GM12878 (cell line): ENCODE data around the gene TTYH3. TPM values are rescaled to one million over a fixed set of nuclear protein-coding genes. Genes with fewer than 3 reads are reported as not detected.

Experiments
- ATAC-seq: fragments of 200-7000 bp; cut with Tn5 transposase; 3 replicates; pipeline ENCODE4 v1.9.1; 2020; ENCODE audit warnings: mild to moderate bottlenecking, moderate library complexity
- BruUV-seq: library from RNA; stranded (reverse); fragments of 400-500 nt; replicated peaks from 2 replicates; lab custom pipeline; 2021; lab: Mats Ljungman, UMichigan
- CTCF ChIA-PET: fragments of 300-600 bp; sonication (Branson Sonifier 250); formaldehyde crosslinking; extraction: SDS; loops from one replicate; lab custom pipeline; 2021; ENCODE audit warnings: inconsistent platforms; lab: Yijun Ruan, JAX
- POLR2A ChIA-PET: fragments of 350-600 bp; formaldehyde crosslinking; extraction: SDS; loops from one replicate; lab custom pipeline; 2021; ENCODE audit warnings: inconsistent platforms; lab: Charles Lee
- RAD21 ChIA-PET: fragments of 300-600 bp; sonication (Branson Sonifier 250); formaldehyde crosslinking; loops from one replicate; lab custom pipeline; 2023; ENCODE audit warnings: antibody characterized with exemption; ENCODE audit not compliant: unreplicated experiment; lab: Charles Lee
- SMC1A ChIA-PET: fragments of 300-600 bp; sonication (Branson Sonifier 250); formaldehyde crosslinking; loops from one replicate; lab custom pipeline; 2023; ENCODE audit not compliant: unreplicated experiment, uncharacterized antibody; lab: Charles Lee
- DNase-seq: peaks from one replicate; pipeline ENCODE4 v3.0.0-alpha.2; 2011; ENCODE audit warnings: low read depth, low spot score
- FAIRE-seq: peaks from 3 replicates; lab custom pipeline; 2011; peaks lifted over from hg19 to GRCh38; lab: Jason Lieb, UNC
- H2AFZ ChIP-seq: 2 replicates; pipeline ENCODE4 v1.6.0; 2011; ENCODE audit warnings: low read depth, low read length, control low read depth; ENCODE audit not compliant: control insufficient read depth
- H3K27ac ChIP-seq: 2 replicates; pipeline ENCODE4 v1.5.1; 2011; ENCODE audit warnings: control low read depth; ENCODE audit not compliant: control insufficient read depth, insufficient read depth
- H3K27me3 ChIP-seq, 2 experiments: replicated peaks in 1 of 2; 2 replicates each; pipeline versions ENCODE4 v1.6.0 to v1.6.1; 2011; ENCODE audit warnings: low read length in 1 of 2; ENCODE audit not compliant: control insufficient read depth in 2 of 2, insufficient read depth in 2 of 2
- H3K36me3 ChIP-seq, 2 experiments: 2 replicates each; pipeline ENCODE4 v1.5.1; 2011; ENCODE audit warnings: low read length in 1 of 2; ENCODE audit not compliant: control insufficient read depth in 2 of 2, insufficient read depth in 2 of 2
- H3K4me1 ChIP-seq: 2 replicates; pipeline ENCODE4 v1.6.1; 2011; ENCODE audit warnings: mild to moderate bottlenecking, low read length, moderate library complexity, mixed read lengths; ENCODE audit not compliant: control insufficient read depth, insufficient read depth
- H3K4me2 ChIP-seq: 2 replicates; pipeline ENCODE4 v1.6.0; 2011; ENCODE audit warnings: control low read depth; ENCODE audit not compliant: control insufficient read depth, insufficient read depth
- H3K4me3 ChIP-seq: fragments of 200-600 bp; sonication (generic); 2 replicates; pipeline ENCODE4 v1.5.1; 2016
- H3K79me2 ChIP-seq: 2 replicates; pipeline ENCODE4 v1.6.0; 2011; ENCODE audit warnings: low read length; ENCODE audit not compliant: control insufficient read depth, insufficient read depth
- H3K9ac ChIP-seq: 2 replicates; pipeline ENCODE4 v1.8.0; 2011; ENCODE audit warnings: low read length, control low read depth, mixed read lengths; ENCODE audit not compliant: control insufficient read depth, insufficient read depth
- H3K9me3 ChIP-seq: replicated peaks from 3 replicates; pipeline ENCODE4 v1.5.1; 2011; ENCODE audit warnings: mild to moderate bottlenecking, low read length; ENCODE audit not compliant: control insufficient read depth, insufficient read depth
- H4K20me1 ChIP-seq: 2 replicates; pipeline ENCODE4 v1.6.0; 2011; ENCODE audit not compliant: control insufficient read depth, insufficient read depth
- E2F4 ChIP-seq: IDR thresholded peaks from 2 replicates; pipeline ENCODE4 v1.6.1; 2012; ENCODE audit warnings: low read depth, low read length, improper control_type of control experiment
- HDGF ChIP-seq: fragments of 450-650 bp; IDR thresholded peaks from 2 replicates; pipeline ENCODE4 v1.6.1; 2016; ENCODE audit warnings: antibody characterized with exemption
- MEF2B ChIP-seq: fragments of 450-650 bp; IDR thresholded peaks from 2 replicates; pipeline ENCODE4 v1.6.1; 2018; ENCODE audit warnings: mild to moderate bottlenecking, moderate library complexity; ENCODE audit not compliant: partially characterized antibody, poor library complexity, severe bottlenecking
- PRDM15 ChIP-seq: fragments of 450-650 bp; formaldehyde crosslinking; IDR thresholded peaks from 2 replicates; pipeline ENCODE4 v1.4.0; 2020; ENCODE audit warnings: mild to moderate bottlenecking, moderate library complexity
- RAD21 ChIP-seq: IDR thresholded peaks from 2 replicates; pipeline ENCODE4 v1.6.1; 2011; ENCODE audit warnings: mild to moderate bottlenecking, low read depth, low read length, moderate library complexity; ENCODE audit not compliant: insufficient read depth
- SMC3 ChIP-seq: IDR thresholded peaks from 2 replicates; pipeline ENCODE4 v1.6.1; 2011; ENCODE audit warnings: low read length, improper control_type of control experiment, borderline replicate concordance
- WGBS: methylation state at CpG from one replicate; pipeline ENCODE4 v1.1.6; 2016; ENCODE audit warnings: low lambda C conversion rate; ENCODE audit not compliant: insufficient replicate concordance, insufficient coverage; ENCODE audit errors: missing lambda C conversion rate; 5-methylcytosine and 5-hydroxymethylcytosine counted together
- in situ Hi-C: fragments of 300-500 bp; cut with MboI; formaldehyde crosslinking; loops from 9 replicates; pipeline ENCODE4 v1.14.3; 2018; ENCODE audit warnings: mixed read lengths
- intact Hi-C: fragments of 100-400 bp; cut with micrococcal nuclease; formaldehyde crosslinking; loops from one replicate; pipeline ENCODE4 v1.14.2; 2022; ENCODE audit not compliant: unreplicated experiment
- polyA plus RNA-seq, 11 experiments: library from polyadenylated mRNA; depleted of rRNA in 4 of 11; unstranded in 6 of 11; stranded (reverse) in 5 of 11; fragments of >200 nt; fragmentation: Nextera tagmentation in 4 of 11; fragmentation: Illumina TruSeq in 1 of 11; extraction: Ambion mirVana in 4 of 11; extraction: Trizol in 1 of 11; gene quantifications; 1 replicate in 1 of 11; 2 replicates in 10 of 11; pipeline versions ENCODE4 v1.2.1 to v1.2.3, GENCODE V29; 2011 to 2016; ENCODE audit warnings: inconsistent platforms in 2 of 11, missing spikeins in 2 of 11, low read depth in 1 of 11
- total RNA-seq, 4 experiments: library from RNA; depleted of rRNA in 3 of 4; stranded (reverse); fragments of >200 nt in 3 of 4; fragmentation: Illumina TruSeq in 1 of 4; extraction: Trizol in 1 of 4; gene quantifications; 2 replicates each; pipeline versions ENCODE4 v1.2.1 to v1.2.3, GENCODE V29; 2013 to 2021
- TF ChIP-seq, protein P1 (sequence below), 3 experiments: IDR thresholded peaks in 2 of 3; conservative IDR thresholded peaks in 1 of 3; 2 replicates each; pipeline ENCODE4 v1.5.1; 2011; ENCODE audit warnings: low read depth in 3 of 3, low read length in 3 of 3, mild to moderate bottlenecking in 3 of 3, control low read depth in 2 of 3, moderate library complexity in 2 of 3, inconsistent platforms in 1 of 3, mixed read lengths in 1 of 3; ENCODE audit not compliant: control insufficient read depth in 2 of 3, insufficient read depth in 1 of 3; ENCODE audit errors: extremely low read depth in 1 of 3

The TTYH3 gene
- total and polyA plus RNA-seq, 10 of the 15 experiments (the other 5 are each of a cell fraction or from before 2014, with no cell fraction given): 0.79 to 71.4 (median 10.5) TPM

DNA sequence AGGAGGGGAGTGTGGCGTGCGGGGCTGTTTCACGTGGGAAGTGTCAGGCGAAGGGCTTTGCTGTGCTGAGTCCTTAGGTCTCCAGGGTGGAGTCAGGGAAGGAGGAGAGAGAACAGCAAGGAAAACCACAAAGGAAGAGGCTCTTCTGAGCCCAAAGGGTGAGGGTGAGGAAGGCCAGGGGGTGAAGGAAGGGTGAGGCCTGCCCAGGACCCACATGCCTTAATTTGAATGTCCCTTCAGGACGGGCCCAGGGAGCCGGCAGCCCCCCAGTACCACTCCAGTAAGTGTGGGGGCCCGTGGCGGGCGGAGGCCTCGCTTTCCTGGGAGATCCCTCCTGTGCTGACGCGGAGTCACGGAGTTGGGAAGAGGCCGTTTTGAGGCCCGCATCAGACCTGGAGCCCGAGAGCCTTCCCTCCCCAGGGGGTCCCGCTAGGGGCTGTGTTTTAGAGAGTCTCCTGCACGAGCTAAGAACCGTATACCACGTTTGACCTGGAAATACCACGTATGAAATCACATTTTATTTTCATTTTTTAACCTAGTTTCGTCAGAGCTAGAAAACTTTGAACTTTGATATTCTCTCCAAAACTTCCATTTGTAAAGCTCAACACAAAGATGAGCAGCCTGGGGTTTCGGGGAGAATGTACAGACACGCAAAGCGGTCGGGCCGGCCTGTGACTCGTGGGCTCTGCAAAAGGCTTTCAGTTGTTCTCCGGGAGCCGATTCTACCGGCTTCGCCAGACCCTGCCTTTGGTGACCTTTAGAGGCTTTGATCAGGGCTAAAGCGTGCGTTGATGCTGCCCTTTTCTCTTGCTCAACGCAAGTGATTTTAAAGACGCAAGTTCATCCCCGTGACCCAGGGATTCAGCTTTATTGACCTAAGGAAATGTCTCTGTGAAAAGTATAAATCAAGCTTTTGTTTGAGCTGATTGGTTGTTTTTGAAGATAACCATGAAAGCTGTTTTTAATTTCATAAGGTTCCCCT is 23.6 kb upstream of the TTYH3 start (continued):
- TF ChIP-seq PRDM15 (CRISPR knock-in tag): no peak
- no peak for TF ChIP-seq HDGF

GRCh38 chr7:2608921-2609411 is 22.8 kb upstream of the TTYH3 start:
- ChIA-PET POLR2A (interaction anchor here (0.6 to 1.0 kb wide), 2 partner anchors 24 to 244 kb away, joined by 3 read pairs; no protein-coding TSS in a partner anchor), RAD21 (interaction anchor here (0.6 to 1.8 kb wide), 7 partner anchors 22 to 193 kb away, joined by 3 to 9 read pairs (median 3); partner anchors contain the start of gene TTYH3), SMC1A (interaction anchor here (0.7 to 1.3 kb wide), 7 partner anchors 27 to 155 kb away, joined by 3 to 4 read pairs (median 3); no protein-coding TSS in a partner anchor), CTCF (interaction anchor here (0.5 to 2.1 kb wide), 19 partner anchors 10 to 626 kb away, joined by 3 to 14 read pairs (median 3); partner anchors contain the start of gene TTYH3)
- DNase-seq (no peak), ATAC-seq (peak; percentile 74), FAIRE-seq (no peak)
- in situ Hi-C loops (no loop called here), intact Hi-C loops (no loop called here)
- peak overlapping the region; percentile 50 for H2AFZ ChIP-seq
- H3K4me3 ChIP-seq: no peak overlapping the region
- no peak for TF ChIP-seq E2F4
- TF ChIP-seq MEF2B: no peak
- TF ChIP-seq, protein P1, sequence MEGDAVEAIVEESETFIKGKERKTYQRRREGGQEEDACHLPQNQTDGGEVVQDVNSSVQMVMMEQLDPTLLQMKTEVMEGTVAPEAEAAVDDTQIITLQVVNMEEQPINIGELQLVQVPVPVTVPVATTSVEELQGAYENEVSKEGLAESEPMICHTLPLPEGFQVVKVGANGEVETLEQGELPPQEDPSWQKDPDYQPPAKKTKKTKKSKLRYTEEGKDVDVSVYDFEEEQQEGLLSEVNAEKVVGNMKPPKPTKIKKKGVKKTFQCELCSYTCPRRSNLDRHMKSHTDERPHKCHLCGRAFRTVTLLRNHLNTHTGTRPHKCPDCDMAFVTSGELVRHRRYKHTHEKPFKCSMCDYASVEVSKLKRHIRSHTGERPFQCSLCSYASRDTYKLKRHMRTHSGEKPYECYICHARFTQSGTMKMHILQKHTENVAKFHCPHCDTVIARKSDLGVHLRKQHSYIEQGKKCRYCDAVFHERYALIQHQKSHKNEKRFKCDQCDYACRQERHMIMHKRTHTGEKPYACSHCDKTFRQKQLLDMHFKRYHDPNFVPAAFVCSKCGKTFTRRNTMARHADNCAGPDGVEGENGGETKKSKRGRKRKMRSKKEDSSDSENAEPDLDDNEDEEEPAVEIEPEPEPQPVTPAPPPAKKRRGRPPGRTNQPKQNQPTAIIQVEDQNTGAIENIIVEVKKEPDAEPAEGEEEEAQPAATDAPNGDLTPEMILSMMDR (IDR thresholded peaks at IDR 0.05 in 2 of 3, conservative IDR thresholded peaks at IDR 0.05 in 1 of 3; ENCODE audit: control insufficient read depth in 2 of 3, extremely low read depth in 1 of 3, insufficient read depth in 1 of 3, low read depth in 3 of 3, low read length in 3 of 3): peak; percentile 38 to 44 (median 41)
- peak; percentile 26; the same call in 1 of the 2 replicates for TF ChIP-seq RAD21
- peak; percentile 13; the same call in 1 of the 2 replicates for TF ChIP-seq SMC3
- H4K20me1 ChIP-seq: no peaks in the 10 kb centered on the region
- no peaks in the 10 kb centered on the region for H3K9me3 ChIP-seq
- no peaks in the 10 kb centered on the region for H3K27me3 ChIP-seq
- no peaks in the 10 kb centered on the region for H3K79me2 ChIP-seq
- WGBS: 4% methylated on average over 14 of the region's 14 CpGs
- H3K36me3 ChIP-seq: no peaks in the 10 kb centered on the region
- H3K4me1 ChIP-seq: peaks cover 10% of the 10 kb centered on the region
- H3K27ac ChIP-seq: no peak overlapping the region
- H3K9ac ChIP-seq: peak overlapping the region; percentile 21; the same call in 1 of the 2 replicates
- no TSS peak for BruUV-seq
- peak overlapping the region; percentile 71 for H3K4me2 ChIP-seq
